H1 (cell line): Measurements from ENCODE around the gene PMS1. TPM values are rescaled to one million over a fixed set of nuclear protein-coding genes. Genes with fewer than 3 reads are reported as not detected.

ENCODE experiments used
- CTCF ChIA-PET: fragments of 300-600 bp; sonication (Branson Sonifier 250); formaldehyde crosslinking; loops from one replicate; lab custom pipeline; 2021; ENCODE audit not compliant: partially characterized antibody; lab: Charles Lee
- POLR2A ChIA-PET: fragments of 300-600 bp; sonication (Branson Sonifier 250); formaldehyde crosslinking; loops from one replicate; lab custom pipeline; 2021; ENCODE audit warnings: inconsistent platforms; ENCODE audit not compliant: partially characterized antibody; lab: Charles Lee
- DNase-seq, 2 experiments: peaks; one replicate each; pipeline versions ENCODE4 v3.0.0 to v3.0.0-alpha.2; 2010 to 2022; ENCODE audit warnings: low spot score in 2 of 2, low read depth in 1 of 2, mixed read lengths in 1 of 2
- FAIRE-seq: peaks from 2 replicates; lab custom pipeline; 2011; peaks lifted over from hg19 to GRCh38; lab: Jason Lieb, UNC
- H2AFZ ChIP-seq: 2 replicates; pipeline ENCODE4 v1.8.1; 2012; ENCODE audit warnings: low read length, inconsistent platforms
- H2AK5ac ChIP-seq: 2 replicates; pipeline ENCODE4 v1.6.1; 2013; ENCODE audit warnings: low read depth, low read length
- H2BK120ac ChIP-seq: replicated peaks from 2 replicates; pipeline ENCODE3; 2013; ENCODE audit warnings: low read depth, low read length, inconsistent platforms
- H2BK12ac ChIP-seq: 2 replicates; pipeline ENCODE4 v1.6.1; 2013; ENCODE audit warnings: low read depth, low read length
- H2BK15ac ChIP-seq: 2 replicates; pipeline ENCODE4 v1.6.1; 2013; ENCODE audit warnings: low read length
- H2BK20ac ChIP-seq: 2 replicates; pipeline ENCODE4 v1.6.1; 2013; ENCODE audit warnings: low read length
- H2BK5ac ChIP-seq: 2 replicates; pipeline ENCODE4 v1.6.1; 2013; ENCODE audit warnings: low read depth, low read length
- H3K14ac ChIP-seq: 2 replicates; pipeline ENCODE4 v1.6.1; 2013; ENCODE audit warnings: inconsistent platforms; ENCODE audit not compliant: insufficient read length
- H3K18ac ChIP-seq: 2 replicates; pipeline ENCODE4 v1.6.1; 2013; ENCODE audit warnings: low read length; ENCODE audit errors: extremely low read depth
- H3K23ac ChIP-seq: 2 replicates; pipeline ENCODE4 v1.6.1; 2013; ENCODE audit warnings: inconsistent platforms; ENCODE audit not compliant: insufficient read length
- H3K23me2 ChIP-seq: 2 replicates; pipeline ENCODE4 v1.6.1; 2013; ENCODE audit warnings: low read depth, low read length
- H3K27ac ChIP-seq: 2 replicates; pipeline ENCODE4 v1.6.1; 2011; ENCODE audit warnings: low read depth, low read length, inconsistent platforms
- H3K27me3 ChIP-seq, 4 experiments: replicated peaks in 1 of 4; 1 replicate in 1 of 4; 2 replicates in 3 of 4; pipeline versions ENCODE4 v1.6.1 to v1.8.1; 2011 to 2013; ENCODE audit warnings: low read length in 3 of 4, mild to moderate bottlenecking in 3 of 4, inconsistent platforms in 2 of 4, mixed read lengths in 2 of 4, moderate library complexity in 1 of 4; ENCODE audit not compliant: control insufficient read depth in 3 of 4, insufficient read depth in 3 of 4; ENCODE audit errors: extremely low read depth in 1 of 4
- H3K36me3 ChIP-seq, 4 experiments: 2 replicates each; pipeline versions ENCODE4 v1.6.1 to v1.8.1; 2011 to 2013; ENCODE audit warnings: mild to moderate bottlenecking in 4 of 4, low read length in 3 of 4, moderate library complexity in 2 of 4, control low read depth in 1 of 4, inconsistent platforms in 1 of 4; ENCODE audit not compliant: insufficient read depth in 4 of 4, control insufficient read depth in 2 of 4
- H3K4ac ChIP-seq: replicated peaks from 2 replicates; pipeline ENCODE3; 2013; ENCODE audit warnings: low read length, low read depth, mixed read lengths, inconsistent platforms; ENCODE audit not compliant: insufficient read length
- H3K4me1 ChIP-seq, 4 experiments: replicated peaks in 1 of 4; 1 replicate in 1 of 4; 2 replicates in 3 of 4; pipeline versions ENCODE4 v1.6.1 to v1.8.1; 2011 to 2013; ENCODE audit warnings: low read length in 3 of 4, inconsistent platforms in 2 of 4, mixed read lengths in 1 of 4; ENCODE audit not compliant: insufficient read depth in 4 of 4, control insufficient read depth in 3 of 4
- H3K4me2 ChIP-seq, 2 experiments: 2 replicates each; pipeline versions ENCODE4 v1.6.1 to v1.8.1; 2011 to 2013; ENCODE audit warnings: low read depth in 2 of 2, low read length in 2 of 2, control low read depth in 1 of 2, inconsistent platforms in 1 of 2, mild to moderate bottlenecking in 1 of 2; ENCODE audit not compliant: insufficient read depth in 1 of 2
- H3K4me3 ChIP-seq, 4 experiments: fragments of 200-600, 300-600 bp in 1 of 4; sonication (generic), shearing (Covaris generic), sonication (Bioruptor Twin) in 1 of 4; 2 replicates each; pipeline versions ENCODE4 v1.5.1 to v1.8.1; 2011 to 2016; ENCODE audit warnings: low read length in 4 of 4, low read depth in 3 of 4, control low read depth in 2 of 4, inconsistent platforms in 2 of 4, mild to moderate bottlenecking in 2 of 4, mixed read lengths in 1 of 4, moderate library complexity in 1 of 4; ENCODE audit not compliant: insufficient read depth in 2 of 4; ENCODE audit errors: extremely low read depth in 1 of 4
- H3K56ac ChIP-seq: replicated peaks from 2 replicates; pipeline ENCODE3; 2013; ENCODE audit warnings: low read depth, mild to moderate bottlenecking, mixed read lengths, low read length, inconsistent platforms; ENCODE audit not compliant: insufficient read length
- H3K79me1 ChIP-seq: 2 replicates; pipeline ENCODE4 v1.6.1; 2013; ENCODE audit warnings: low read depth, low read length, control low read depth
- H3K79me2 ChIP-seq, 2 experiments: 2 replicates each; pipeline versions ENCODE4 v1.6.1 to v1.8.1; 2012 to 2013; ENCODE audit warnings: low read length in 2 of 2, mild to moderate bottlenecking in 2 of 2, inconsistent platforms in 1 of 2; ENCODE audit not compliant: insufficient read depth in 2 of 2, control insufficient read depth in 1 of 2
- H3K9ac ChIP-seq, 4 experiments: replicated peaks in 1 of 4; 1 replicate in 1 of 4; 2 replicates in 3 of 4; pipeline versions ENCODE4 v1.6.1 to v1.8.1; 2011 to 2013; ENCODE audit warnings: low read depth in 3 of 4, low read length in 3 of 4, control low read depth in 2 of 4, mild to moderate bottlenecking in 2 of 4, moderate library complexity in 2 of 4, inconsistent platforms in 1 of 4; ENCODE audit errors: extremely low read depth in 1 of 4
- H3K9me3 ChIP-seq, 2 experiments: 2 replicates each; pipeline versions ENCODE4 v1.6.1 to v1.8.1; 2012 to 2013; ENCODE audit warnings: mild to moderate bottlenecking in 2 of 2, moderate library complexity in 2 of 2, control low read depth in 1 of 2, inconsistent platforms in 1 of 2, low read depth in 1 of 2, low read length in 1 of 2, mixed read lengths in 1 of 2; ENCODE audit not compliant: insufficient read depth in 2 of 2
- H4K20me1 ChIP-seq, 2 experiments: replicated peaks in 1 of 2; 2 replicates each; pipeline versions ENCODE3 to v1.8.1; 2011 to 2013; ENCODE audit warnings: inconsistent platforms in 2 of 2, low read length in 2 of 2, mild to moderate bottlenecking in 1 of 2; ENCODE audit not compliant: insufficient read depth in 2 of 2, control insufficient read depth in 1 of 2
- H4K5ac ChIP-seq: 2 replicates; pipeline ENCODE4 v1.6.1; 2013; ENCODE audit warnings: low read length, low read depth, mixed read lengths, inconsistent platforms; ENCODE audit not compliant: insufficient read length
- H4K8ac ChIP-seq: 2 replicates; pipeline ENCODE4 v1.8.0; 2013; ENCODE audit warnings: mild to moderate bottlenecking, moderate library complexity, low read length, inconsistent platforms; ENCODE audit not compliant: insufficient read depth; ENCODE audit errors: extremely low read depth
- H4K91ac ChIP-seq: replicated peaks from 2 replicates; pipeline ENCODE3; 2013; ENCODE audit warnings: low read length, mixed read lengths, inconsistent platforms; ENCODE audit not compliant: insufficient read length
- POLR2A ChIP-seq, 2 experiments: IDR thresholded peaks; 1 replicate in 1 of 2; 2 replicates in 1 of 2; pipeline ENCODE4 v1.6.1; 2011; ENCODE audit warnings: low read depth in 2 of 2, low read length in 2 of 2, mild to moderate bottlenecking in 2 of 2; ENCODE audit errors: control extremely low read depth in 1 of 2
- RAD21 ChIP-seq, 2 experiments: IDR thresholded peaks in 1 of 2; conservative IDR thresholded peaks in 1 of 2; 2 replicates each; pipeline ENCODE4 v1.6.1; 2011; ENCODE audit warnings: low read depth in 2 of 2, low read length in 2 of 2, improper control_type of control experiment in 1 of 2, inconsistent platforms in 1 of 2, mild to moderate bottlenecking in 1 of 2, moderate library complexity in 1 of 2
- RNF2 ChIP-seq: fragments of 200-900, 300-1000 bp; sonication (generic); IDR thresholded peaks from 2 replicates; pipeline ENCODE4 v1.7.1; 2016; ENCODE audit warnings: borderline replicate concordance, low read depth, mild to moderate bottlenecking, antibody characterized with exemption, low read length; ENCODE audit not compliant: poor library complexity, severe bottlenecking; ENCODE audit errors: missing control alignments
- WGBS, 2 experiments: shearing (Covaris generic) in 1 of 2; methylation state at CpG; one replicate each; pipeline versions ENCODE4 v1.1.6 to v1.1.7; 2013 to 2015; ENCODE audit warnings: low lambda C conversion rate in 2 of 2, mixed read lengths in 2 of 2, inconsistent platforms in 1 of 2, low coverage in 1 of 2, missing lambda C conversion rate in 1 of 2; ENCODE audit not compliant: insufficient replicate concordance in 2 of 2, insufficient coverage in 1 of 2, insufficient read length in 1 of 2; ENCODE audit errors: extremely low coverage in 1 of 2, missing lambda C conversion rate in 1 of 2; 5-methylcytosine and 5-hydroxymethylcytosine counted together
- polyA plus RNA-seq, 7 experiments: library from polyadenylated mRNA; depleted of rRNA in 3 of 7; stranded (reverse) in 5 of 7; unstranded in 2 of 7; fragments of >200 nt in 5 of 7; fragments of 200-250 nt in 2 of 7; gene quantifications; 1 replicate in 5 of 7; 2 replicates in 1 of 7; 4 replicates in 1 of 7; pipeline versions ENCODE4 v1.2.1 to v1.2.3, GENCODE V29; 2011 to 2013; ENCODE audit warnings: missing spikeins in 2 of 7, mixed read lengths in 2 of 7
- total RNA-seq: library from RNA; stranded (reverse); fragmentation: NEBNext Ultra II Directional; extraction: Animal tissue kit (Norgen Biotek cat#: 25700); gene quantifications from 2 replicates; pipeline ENCODE4 v1.2.1, GENCODE V29; 2021

The PMS1 gene
- total and polyA plus RNA-seq, 2 of the 8 experiments (the other 6 are each of a cell fraction or from before 2014, with no cell fraction given): 13.1 to 59.7 TPM

- no peak overlapping the region for H3K23ac ChIP-seq
- 89% methylated on average over 3 of the region's 3 CpGs; no CpG with 5 or more reads in 1 of the 2 experiments for WGBS, 2 experiments
- H2AK5ac ChIP-seq: no peak overlapping the region
- H3K14ac ChIP-seq: no peak overlapping the region
- no peak overlapping the region for H3K4ac ChIP-seq
- no peak overlapping the region for H2BK12ac ChIP-seq
- no peaks in the 10 kb centered on the region for H3K9me3 ChIP-seq
- H4K91ac ChIP-seq: no peak overlapping the region
- peaks cover 0 to 5% (median 0%) of the 10 kb centered on the region in 4 experiments; a peak in 1 of 8 replicates for H3K36me3 ChIP-seq
- H3K79me2 ChIP-seq: peaks cover 0 to 5% of the 10 kb centered on the region in 2 experiments; a peak in 1 of 4 replicates
- H3K27ac ChIP-seq: no peak overlapping the region
- H2AFZ ChIP-seq: no peak overlapping the region
- H2BK5ac ChIP-seq: no peak overlapping the region
- H4K20me1 ChIP-seq: no peaks in the 10 kb centered on the region
- H2BK15ac ChIP-seq: no peak overlapping the region
- no peak overlapping the region for H4K8ac ChIP-seq
- no peak overlapping the region for H2BK20ac ChIP-seq
- no peaks in the 10 kb centered on the region for H3K79me1 ChIP-seq
- H3K18ac ChIP-seq: no peak overlapping the region
- no peak overlapping the region for H3K56ac ChIP-seq
- no peak for FAIRE-seq
- no peaks in the 10 kb centered on the region for H3K4me1 ChIP-seq
- no peak overlapping the region for H2BK120ac ChIP-seq
- TF ChIP-seq POLR2A (IDR thresholded peaks at IDR 0.05; ENCODE audit: control extremely low read depth in 1 of 2, low read depth in 2 of 2, low read length in 2 of 2) (no peak), RAD21 (IDR thresholded peaks at IDR 0.05 in 1 of 2, conservative IDR thresholded peaks at IDR 0.05 in 1 of 2; ENCODE audit: low read depth in 2 of 2, low read length in 2 of 2) (no peak), RNF2 (no peak)
- TF ChIP-seq, all 59 proteins: peak for 0
- no peaks in the 10 kb centered on the region for H3K27me3 ChIP-seq
- DNase-seq: no peak
- POLR2A ChIA-PET: no interaction called here
- H3K4me2 ChIP-seq: no peak overlapping the region
- no peak overlapping the region for H3K4me3 ChIP-seq
- no peak overlapping the region for H4K5ac ChIP-seq
- H3K23me2 ChIP-seq: no peaks in the 10 kb centered on the region
- H3K9ac ChIP-seq: no peak overlapping the region; a peak in 1 of 7 replicates
- CTCF ChIA-PET: no interaction called here
These were observed 49.8 kb downstream of the PMS1 start for GRCh38 chr2:189834059-189834458.
